Measurements from ENCODE around the gene FCAMR.

DNA sequence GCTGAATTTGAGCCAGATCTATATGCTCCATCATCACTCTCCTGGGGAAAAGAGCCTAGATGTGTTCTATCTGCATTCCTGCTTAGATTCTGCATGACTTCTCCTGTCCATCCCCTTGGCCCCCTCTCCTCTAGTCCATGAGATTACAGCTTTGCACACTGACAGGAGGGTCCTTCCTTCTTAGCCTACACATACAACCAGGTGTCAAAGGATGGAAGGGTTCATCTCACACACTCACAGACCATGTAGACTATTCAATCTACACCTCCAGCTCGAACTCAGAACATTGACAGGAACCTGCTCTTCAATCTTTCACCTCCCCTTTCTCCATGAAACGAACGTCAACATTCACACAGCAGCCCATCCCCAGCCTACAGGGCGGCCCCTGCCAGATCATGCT, 48.4 kb upstream of the FCAMR start:
- TF ChIP-seq, protein P1, sequence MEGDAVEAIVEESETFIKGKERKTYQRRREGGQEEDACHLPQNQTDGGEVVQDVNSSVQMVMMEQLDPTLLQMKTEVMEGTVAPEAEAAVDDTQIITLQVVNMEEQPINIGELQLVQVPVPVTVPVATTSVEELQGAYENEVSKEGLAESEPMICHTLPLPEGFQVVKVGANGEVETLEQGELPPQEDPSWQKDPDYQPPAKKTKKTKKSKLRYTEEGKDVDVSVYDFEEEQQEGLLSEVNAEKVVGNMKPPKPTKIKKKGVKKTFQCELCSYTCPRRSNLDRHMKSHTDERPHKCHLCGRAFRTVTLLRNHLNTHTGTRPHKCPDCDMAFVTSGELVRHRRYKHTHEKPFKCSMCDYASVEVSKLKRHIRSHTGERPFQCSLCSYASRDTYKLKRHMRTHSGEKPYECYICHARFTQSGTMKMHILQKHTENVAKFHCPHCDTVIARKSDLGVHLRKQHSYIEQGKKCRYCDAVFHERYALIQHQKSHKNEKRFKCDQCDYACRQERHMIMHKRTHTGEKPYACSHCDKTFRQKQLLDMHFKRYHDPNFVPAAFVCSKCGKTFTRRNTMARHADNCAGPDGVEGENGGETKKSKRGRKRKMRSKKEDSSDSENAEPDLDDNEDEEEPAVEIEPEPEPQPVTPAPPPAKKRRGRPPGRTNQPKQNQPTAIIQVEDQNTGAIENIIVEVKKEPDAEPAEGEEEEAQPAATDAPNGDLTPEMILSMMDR (IDR thresholded peaks at IDR 0.05; ENCODE audit: extremely low read depth in 1 of 2, insufficient read depth in 1 of 2, low read depth in 1 of 2, low read length in 2 of 2), result no peak
- TF ChIP-seq POLR2A (IDR thresholded peaks at IDR 0.05; ENCODE audit: low read depth, low read length), result no peak
- TF ChIP-seq GATA2 (IDR thresholded peaks at IDR 0.05; ENCODE audit: insufficient read depth, insufficient read length, low read depth, low read length), result no peak
- no peak for TF ChIP-seq EZH2 (IDR thresholded peaks at IDR 0.05; ENCODE audit: borderline replicate concordance, low read depth, low read length, severe bottlenecking)
- TF ChIP-seq POLR2AphosphoS5 (IDR thresholded peaks at IDR 0.05; ENCODE audit: insufficient read depth, low read depth, low read length), result no peak
- no peak for TF ChIP-seq FOS (IDR thresholded peaks at IDR 0.05; ENCODE audit: borderline replicate concordance, insufficient read depth, low read length)
- TF ChIP-seq, protein P2, sequence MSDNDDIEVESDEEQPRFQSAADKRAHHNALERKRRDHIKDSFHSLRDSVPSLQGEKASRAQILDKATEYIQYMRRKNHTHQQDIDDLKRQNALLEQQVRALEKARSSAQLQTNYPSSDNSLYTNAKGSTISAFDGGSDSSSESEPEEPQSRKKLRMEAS (IDR thresholded peaks at IDR 0.05; ENCODE audit: insufficient read depth, insufficient read length), result no peak

Measured in endothelial cell of umbilical vein (primary cell).